Neural cell (in vitro differentiated cells): Measurements from ENCODE around the gene OTUD4. TPM values are rescaled to one million over a fixed set of nuclear protein-coding genes. Genes with fewer than 3 reads are reported as not detected.

Experiments used
- H2AFZ ChIP-seq: fragments of 200-600, 300-800 bp; sonication (generic), shearing (Covaris generic); 2 replicates; pipeline ENCODE4 v1.6.0; 2014; ENCODE audit warnings: low read depth, mild to moderate bottlenecking, antibody characterized with exemption, low read length, moderate library complexity
- H3F3A ChIP-seq: fragments of 200-600 bp; shearing (Covaris generic); 2 replicates; pipeline ENCODE4 v1.6.1; 2016; ENCODE audit warnings: mild to moderate bottlenecking, moderate library complexity, mixed read lengths, antibody characterized with exemption, low read length; ENCODE audit not compliant: insufficient read depth, poor library complexity, severe bottlenecking
- H3K27ac ChIP-seq: fragments of 200-600, 300-800 bp; sonication (generic), shearing (Covaris generic); 2 replicates; pipeline ENCODE4 v1.5.1; 2014; ENCODE audit warnings: mild to moderate bottlenecking, low read length, moderate library complexity
- H3K27me3 ChIP-seq: fragments of 300-800, 200-600 bp; sonication (generic), shearing (Covaris generic); 2 replicates; pipeline ENCODE4 v1.6.0; 2014; ENCODE audit warnings: mild to moderate bottlenecking, low read depth, low read length, moderate library complexity; ENCODE audit not compliant: insufficient read depth
- H3K36me3 ChIP-seq: fragments of 300-800, 200-600 bp; sonication (generic), shearing (Covaris generic); 2 replicates; pipeline ENCODE4 v1.5.1; 2014; ENCODE audit warnings: mild to moderate bottlenecking, antibody characterized with exemption, low read length, moderate library complexity; ENCODE audit not compliant: insufficient read depth
- H3K4me2 ChIP-seq: fragments of 300-800, 200-600 bp; sonication (generic), shearing (Covaris generic); 2 replicates; pipeline ENCODE4 v1.6.0; 2014; ENCODE audit warnings: mild to moderate bottlenecking, low read length
- H3K4me3 ChIP-seq: fragments of 300-800, 200-600 bp; sonication (generic), shearing (Covaris generic); 2 replicates; pipeline ENCODE4 v1.5.1; 2014; ENCODE audit warnings: mild to moderate bottlenecking, low read length, moderate library complexity
- H3K79me2 ChIP-seq: fragments of 200-600 bp; shearing (Covaris generic); replicated peaks from 2 replicates; pipeline ENCODE4 v1.6.0; 2014; ENCODE audit warnings: mild to moderate bottlenecking, low read length, moderate library complexity; ENCODE audit not compliant: insufficient read depth
- H3K9ac ChIP-seq: fragments of 300-800, 200-600 bp; sonication (generic), shearing (Covaris generic); 2 replicates; pipeline ENCODE4 v1.6.1; 2016; ENCODE audit warnings: mild to moderate bottlenecking, low read length, mixed read lengths
- H3K9me2 ChIP-seq: fragments of 200-600 bp; shearing (Covaris generic); 2 replicates; pipeline ENCODE4 v1.6.1; 2016; ENCODE audit warnings: mild to moderate bottlenecking, low read length, mixed read lengths; ENCODE audit not compliant: insufficient read depth
- H3K9me3 ChIP-seq: fragments of 200-600, 300-800 bp; sonication (generic), shearing (Covaris generic); 2 replicates; pipeline ENCODE4 v1.6.1; 2016; ENCODE audit warnings: mild to moderate bottlenecking, mixed run types, low read length, moderate library complexity, mixed read lengths
- H4K20me1 ChIP-seq: fragments of 200-600 bp; shearing (Covaris generic); 2 replicates; pipeline ENCODE4 v1.6.1; 2016; ENCODE audit warnings: mild to moderate bottlenecking, mixed run types; ENCODE audit not compliant: insufficient read depth
- EP300 ChIP-seq: fragments of 450-650 bp; conservative IDR thresholded peaks from 2 replicates; pipeline ENCODE4 v1.6.1; 2014; ENCODE audit warnings: antibody characterized with exemption, mild to moderate bottlenecking, moderate library complexity; ENCODE audit not compliant: poor library complexity, severe bottlenecking
- EZH2 ChIP-seq: fragments of 200-600, 300-800 bp; shearing (Covaris generic), sonication (generic); IDR thresholded peaks from 2 replicates; pipeline ENCODE4 v1.6.1; 2014; ENCODE audit warnings: antibody characterized with exemption, low read length, borderline replicate concordance, mild to moderate bottlenecking; ENCODE audit not compliant: insufficient read depth, poor library complexity, severe bottlenecking
- MXI1 ChIP-seq: fragments of 450-650 bp; conservative IDR thresholded peaks from 2 replicates; pipeline ENCODE4 v1.6.1; 2014; ENCODE audit warnings: antibody characterized with exemption, mild to moderate bottlenecking; ENCODE audit not compliant: poor library complexity, severe bottlenecking
- POLR2AphosphoS5 ChIP-seq: IDR thresholded peaks from 2 replicates; pipeline ENCODE4 v1.6.1; 2012
- RAD21 ChIP-seq: fragments of 450-650 bp; conservative IDR thresholded peaks from 2 replicates; pipeline ENCODE4 v1.6.1; 2014; ENCODE audit warnings: antibody characterized with exemption, mild to moderate bottlenecking, moderate library complexity
- REST ChIP-seq: IDR thresholded peaks from 2 replicates; pipeline ENCODE4 v1.6.1; 2012; ENCODE audit warnings: borderline replicate concordance
- SMC3 ChIP-seq: fragments of 450-650 bp; conservative IDR thresholded peaks from 2 replicates; pipeline ENCODE4 v1.6.1; 2014; ENCODE audit warnings: antibody characterized with exemption, mild to moderate bottlenecking, moderate library complexity; ENCODE audit not compliant: poor library complexity
- TAF1 ChIP-seq: IDR thresholded peaks from 2 replicates; pipeline ENCODE4 v1.6.1; 2012; ENCODE audit warnings: low read depth
- polyA plus RNA-seq: library from polyadenylated mRNA; depleted of rRNA; stranded (reverse); fragments of >200 nt; gene quantifications from 2 replicates; pipeline ENCODE4 v1.2.3, GENCODE V29; 2014
- TF ChIP-seq, protein P1 (sequence below): fragments of 450-650 bp; IDR thresholded peaks from 2 replicates; pipeline ENCODE4 v1.5.1; 2014; ENCODE audit warnings: antibody characterized with exemption, mild to moderate bottlenecking, moderate library complexity; ENCODE audit not compliant: poor library complexity, severe bottlenecking

Gene OTUD4
- polyA plus RNA-seq, 1 donor from 2014 or later = 15.1 TPM

DNA sequence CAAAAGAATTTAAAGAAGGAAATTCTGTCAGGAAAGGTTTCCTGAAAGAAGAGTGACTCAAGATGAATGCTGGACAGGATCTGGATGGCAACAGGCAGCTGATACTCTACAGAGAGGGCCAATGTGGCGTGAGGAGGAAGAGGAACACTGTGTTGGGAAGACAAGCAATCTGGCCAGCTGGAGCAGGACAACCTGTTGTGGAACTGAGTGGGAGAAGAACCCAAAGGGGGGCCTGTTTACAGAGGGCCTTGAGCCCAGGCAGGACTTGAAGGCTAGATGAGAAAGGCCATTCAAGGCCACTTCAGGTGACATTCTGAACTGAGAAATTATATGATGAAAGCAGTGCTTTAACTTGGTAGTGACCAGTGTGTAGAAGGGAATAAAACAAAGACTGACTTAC is 8.5 kb downstream of the OTUD4 start:
- Histone ChIP-seq H3K9me2 (no peaks in the 10 kb centered on the region), H3K36me3 (no peaks in the 10 kb centered on the region), H3K9ac (no peak overlapping the region), H3K9me3 (no peaks in the 10 kb centered on the region), H3K4me2 (no peak overlapping the region), H3F3A (no peaks in the 10 kb centered on the region), H3K27me3 (no peaks in the 10 kb centered on the region), H3K4me3 (no peak overlapping the region), H3K27ac (no peak overlapping the region), H3K79me2 (peaks cover 19% of the 10 kb centered on the region), H2AFZ (no peak overlapping the region), H4K20me1 (no peaks in the 10 kb centered on the region)
- no peak for TF ChIP-seq EZH2
- TF ChIP-seq POLR2AphosphoS5 = no peak
- TF ChIP-seq, protein P1, sequence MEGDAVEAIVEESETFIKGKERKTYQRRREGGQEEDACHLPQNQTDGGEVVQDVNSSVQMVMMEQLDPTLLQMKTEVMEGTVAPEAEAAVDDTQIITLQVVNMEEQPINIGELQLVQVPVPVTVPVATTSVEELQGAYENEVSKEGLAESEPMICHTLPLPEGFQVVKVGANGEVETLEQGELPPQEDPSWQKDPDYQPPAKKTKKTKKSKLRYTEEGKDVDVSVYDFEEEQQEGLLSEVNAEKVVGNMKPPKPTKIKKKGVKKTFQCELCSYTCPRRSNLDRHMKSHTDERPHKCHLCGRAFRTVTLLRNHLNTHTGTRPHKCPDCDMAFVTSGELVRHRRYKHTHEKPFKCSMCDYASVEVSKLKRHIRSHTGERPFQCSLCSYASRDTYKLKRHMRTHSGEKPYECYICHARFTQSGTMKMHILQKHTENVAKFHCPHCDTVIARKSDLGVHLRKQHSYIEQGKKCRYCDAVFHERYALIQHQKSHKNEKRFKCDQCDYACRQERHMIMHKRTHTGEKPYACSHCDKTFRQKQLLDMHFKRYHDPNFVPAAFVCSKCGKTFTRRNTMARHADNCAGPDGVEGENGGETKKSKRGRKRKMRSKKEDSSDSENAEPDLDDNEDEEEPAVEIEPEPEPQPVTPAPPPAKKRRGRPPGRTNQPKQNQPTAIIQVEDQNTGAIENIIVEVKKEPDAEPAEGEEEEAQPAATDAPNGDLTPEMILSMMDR = no peak
- TF ChIP-seq EP300 = no peak
- no peak for TF ChIP-seq MXI1
- no peak for TF ChIP-seq SMC3
- no peak for TF ChIP-seq REST
- no peak for TF ChIP-seq TAF1
- no peak for TF ChIP-seq RAD21

GRCh38 chr4:145170223-145170622 is 10.2 kb downstream of the OTUD4 start:
- no peaks in the 10 kb centered on the region for H3K9me2 ChIP-seq

More at GRCh38 chr4:145170223-145170622, 10.2 kb downstream of the OTUD4 start:
- Histone ChIP-seq H4K20me1 (no peaks in the 10 kb centered on the region), H3K4me2 (no peak overlapping the region), H3K79me2 (peaks cover 5% of the 10 kb centered on the region), H3K4me3 (no peak overlapping the region), H3F3A (no peaks in the 10 kb centered on the region), H3K27me3 (no peaks in the 10 kb centered on the region), H3K9ac (no peak overlapping the region), H2AFZ (no peak overlapping the region), H3K9me3 (no peaks in the 10 kb centered on the region), H3K27ac (no peak overlapping the region), H3K36me3 (no peaks in the 10 kb centered on the region)
- TF ChIP-seq TAF1 (no peak), POLR2AphosphoS5 (no peak), RAD21 (no peak), REST (no peak), EP300 (no peak), EZH2 (no peak), MXI1 (no peak), SMC3 (no peak)
- TF ChIP-seq, protein P1 = no peak
